Measurements from ENCODE around the gene DHRS7. TPM values are rescaled to one million over a fixed set of nuclear protein-coding genes. Genes with fewer than 3 reads are reported as not detected.

Gene DHRS7
- total RNA-seq, 1 experiment from 2014 or later: 27.7 TPM

DNA sequence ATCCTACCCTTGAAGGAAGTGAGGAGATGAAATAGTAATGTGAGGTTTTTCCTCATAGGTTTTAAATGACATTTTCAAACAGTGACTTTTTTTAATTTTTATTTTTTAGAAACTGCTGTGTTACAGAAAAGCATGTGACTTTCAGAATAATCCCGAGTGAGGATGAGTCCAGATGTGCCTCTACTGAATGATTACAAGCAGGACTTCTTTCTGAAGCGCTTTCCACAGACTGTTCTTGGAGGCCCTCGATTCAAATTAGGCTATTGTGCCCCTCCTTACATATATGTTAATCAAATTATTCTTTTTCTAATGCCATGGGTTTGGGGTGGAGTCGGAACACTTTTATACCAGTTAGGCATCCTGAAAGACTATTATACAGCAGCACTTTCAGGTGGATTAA, 57.7 kb downstream of the DHRS7 start:
- Mint-ChIP-seq H3K4me1 (peaks cover 5 to 9% of the 10 kb centered on the region in 2 experiments; a peak in 3 of 4 replicates), H3K9me3 (no peaks in the 10 kb centered on the region), H3K27ac (no peak overlapping the region), H3K4me3 (no peak overlapping the region), H3K36me3 (ENCODE audit: insufficient read depth in 1 of 3, low read depth in 3 of 3) (peaks cover 19 to 31% (median 24%) of the 10 kb centered on the region in 3 experiments), H3K27me3 (ENCODE audit: low read depth) (no peaks in the 10 kb centered on the region)
- Histone ChIP-seq H4K8ac (replicated peaks; ENCODE audit: insufficient read length, low read depth, low read length) (no peak overlapping the region), H3K79me1 (ENCODE audit: insufficient read depth, low read depth, low read length, poor library complexity, severe bottlenecking) (peaks cover 5% of the 10 kb centered on the region), H4K5ac (ENCODE audit: insufficient read length, low read depth, low read length) (no peak overlapping the region), H3K4me1 (ENCODE audit: insufficient read depth, low read length) (no peaks in the 10 kb centered on the region), H4K20me1 (ENCODE audit: control insufficient read depth, insufficient read depth, insufficient read length) (no peaks in the 10 kb centered on the region), H2BK20ac (ENCODE audit: low read depth, low read length, poor library complexity, severe bottlenecking) (no peak overlapping the region), H3K79me2 (ENCODE audit: insufficient read depth, low read length) (peaks cover 8% of the 10 kb centered on the region; the same call in 1 of the 2 replicates), H2BK5ac (ENCODE audit: insufficient read length, low read length) (no peak overlapping the region), H3K4me2 (ENCODE audit: insufficient read depth, insufficient read length, low read length) (no peak overlapping the region), H3K27me3 (ENCODE audit: insufficient read depth, low read length) (no peaks in the 10 kb centered on the region), H3K4ac (ENCODE audit: low read depth, low read length) (no peak overlapping the region), H2AFZ (ENCODE audit: low read length) (no peak overlapping the region), H3K23me2 (ENCODE audit: insufficient read length, low read depth, low read length, poor library complexity, severe bottlenecking) (no peaks in the 10 kb centered on the region), H2BK12ac (ENCODE audit: insufficient read length, low read depth, low read length) (no peak overlapping the region), H2BK120ac (ENCODE audit: low read depth, low read length, poor library complexity, severe bottlenecking) (no peak overlapping the region), H3T11ph (ENCODE audit: low read length) (no peak overlapping the region), H2AK5ac (ENCODE audit: insufficient read length, low read length) (no peak overlapping the region), H3K9me3 (ENCODE audit: control insufficient read depth, low read depth, low read length) (no peaks in the 10 kb centered on the region), H3K9ac (ENCODE audit: extremely low read depth, insufficient read length, low read length) (no peak overlapping the region), H3K14ac (ENCODE audit: insufficient read depth, low read length) (no peak overlapping the region), H3K18ac (ENCODE audit: insufficient read length, low read depth, low read length) (no peak overlapping the region), H3K27ac (ENCODE audit: insufficient read length, low read depth, low read length) (no peak overlapping the region), H4K91ac (ENCODE audit: insufficient read length, low read depth, low read length) (no peak overlapping the region), H3K23ac (ENCODE audit: insufficient read length, low read depth, low read length) (no peak overlapping the region), H2BK15ac (ENCODE audit: low read depth, low read length) (no peak overlapping the region), H3K56ac (ENCODE audit: insufficient read length, low read depth, low read length) (no peak overlapping the region)
- DNase-seq: no peak
- WGBS (ENCODE audit: extremely low coverage, insufficient read length, low lambda C conversion rate): no CpG with 5 or more reads among the region's 4 CpGs
- TF ChIP-seq, protein P1, sequence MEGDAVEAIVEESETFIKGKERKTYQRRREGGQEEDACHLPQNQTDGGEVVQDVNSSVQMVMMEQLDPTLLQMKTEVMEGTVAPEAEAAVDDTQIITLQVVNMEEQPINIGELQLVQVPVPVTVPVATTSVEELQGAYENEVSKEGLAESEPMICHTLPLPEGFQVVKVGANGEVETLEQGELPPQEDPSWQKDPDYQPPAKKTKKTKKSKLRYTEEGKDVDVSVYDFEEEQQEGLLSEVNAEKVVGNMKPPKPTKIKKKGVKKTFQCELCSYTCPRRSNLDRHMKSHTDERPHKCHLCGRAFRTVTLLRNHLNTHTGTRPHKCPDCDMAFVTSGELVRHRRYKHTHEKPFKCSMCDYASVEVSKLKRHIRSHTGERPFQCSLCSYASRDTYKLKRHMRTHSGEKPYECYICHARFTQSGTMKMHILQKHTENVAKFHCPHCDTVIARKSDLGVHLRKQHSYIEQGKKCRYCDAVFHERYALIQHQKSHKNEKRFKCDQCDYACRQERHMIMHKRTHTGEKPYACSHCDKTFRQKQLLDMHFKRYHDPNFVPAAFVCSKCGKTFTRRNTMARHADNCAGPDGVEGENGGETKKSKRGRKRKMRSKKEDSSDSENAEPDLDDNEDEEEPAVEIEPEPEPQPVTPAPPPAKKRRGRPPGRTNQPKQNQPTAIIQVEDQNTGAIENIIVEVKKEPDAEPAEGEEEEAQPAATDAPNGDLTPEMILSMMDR (conservative IDR thresholded peaks at IDR 0.05): no peak

Measured in H9 (cell line).